OCI-LY7 (cell line): Measurements from ENCODE around the gene SNTB2. TPM values are rescaled to one million over a fixed set of nuclear protein-coding genes. Genes with fewer than 3 reads are reported as not detected.

Source experiments
- BruUV-seq: library from RNA; stranded (reverse); fragments of 400-500 nt; replicated peaks from 2 replicates; lab custom pipeline; 2021; lab: Mats Ljungman, UMichigan
- CTCF ChIA-PET: fragments of 300-600 bp; sonication (Branson Sonifier 250); formaldehyde crosslinking; loops from one replicate; lab custom pipeline; 2022; ENCODE audit warnings: antibody characterized with exemption; ENCODE audit not compliant: unreplicated experiment; lab: Charles Lee
- POLR2A ChIA-PET: fragments of 300-600 bp; sonication (Branson Sonifier 250); formaldehyde crosslinking; loops from one replicate; lab custom pipeline; 2022; ENCODE audit warnings: antibody characterized with exemption; lab: Charles Lee
- DNase-seq: peaks from one replicate; pipeline ENCODE4 v3.0.0-alpha.2; 2015; ENCODE audit warnings: low spot score
- H2AFZ ChIP-seq: fragments of 200-600 bp; sonication (generic), shearing (Covaris generic); 2 replicates; pipeline ENCODE4 v1.6.1; 2014; ENCODE audit warnings: mild to moderate bottlenecking, antibody characterized with exemption, low read length, moderate library complexity
- H3K27ac ChIP-seq: fragments of 200-600 bp; sonication (generic); 2 replicates; pipeline ENCODE4 v1.5.1; 2014; ENCODE audit warnings: mixed run types, low read depth, mild to moderate bottlenecking, moderate library complexity, low read length, inconsistent platforms; ENCODE audit not compliant: poor library complexity, severe bottlenecking
- H3K36me3 ChIP-seq: fragments of 200-600 bp; sonication (generic); 2 replicates; pipeline ENCODE4 v1.6.1; 2014; ENCODE audit warnings: mild to moderate bottlenecking, antibody characterized with exemption, low read length, moderate library complexity, mixed read lengths; ENCODE audit not compliant: insufficient read depth
- H3K4me1 ChIP-seq: fragments of 200-600 bp; sonication (generic); 2 replicates; pipeline ENCODE4 v1.5.1; 2014; ENCODE audit warnings: mild to moderate bottlenecking, low read length; ENCODE audit not compliant: insufficient read depth, poor library complexity, severe bottlenecking
- H3K4me2 ChIP-seq: fragments of 200-600 bp; sonication (generic); 2 replicates; pipeline ENCODE4 v1.6.1; 2014; ENCODE audit warnings: mild to moderate bottlenecking, low read length
- H3K4me3 ChIP-seq: fragments of 200-600 bp; sonication (generic); 2 replicates; pipeline ENCODE4 v1.5.1; 2014; ENCODE audit warnings: mild to moderate bottlenecking, low read depth, low read length; ENCODE audit not compliant: poor library complexity, severe bottlenecking
- H3K79me2 ChIP-seq: fragments of 200-600 bp; sonication (generic); 2 replicates; pipeline ENCODE4 v1.6.1; 2016; ENCODE audit warnings: low read depth, mild to moderate bottlenecking, low read length, moderate library complexity, mixed read lengths; ENCODE audit not compliant: insufficient read depth
- H3K9me2 ChIP-seq: fragments of 200-600 bp; sonication (generic); 2 replicates; pipeline ENCODE4 v1.6.1; 2016; ENCODE audit warnings: mild to moderate bottlenecking, low read length, mixed read lengths; ENCODE audit not compliant: insufficient read depth
- H3K9me3 ChIP-seq: fragments of 200-600 bp; sonication (generic); 2 replicates; pipeline ENCODE4 v1.6.1; 2014; ENCODE audit warnings: mild to moderate bottlenecking, mixed run types, low read length, mixed read lengths
- H4K20me1 ChIP-seq: fragments of 200-600 bp; sonication (generic); 2 replicates; pipeline ENCODE4 v1.6.1; 2014; ENCODE audit warnings: mild to moderate bottlenecking, antibody characterized with exemption, low read length, moderate library complexity, mixed read lengths; ENCODE audit not compliant: insufficient read depth
- CTCF ChIP-seq: fragments of 200-600 bp; sonication (generic); conservative IDR thresholded peaks from 2 replicates; pipeline ENCODE4 v1.5.1; 2014; ENCODE audit warnings: mild to moderate bottlenecking, antibody characterized with exemption, low read length, moderate library complexity, mixed read lengths
- EZH2phosphoT487 ChIP-seq: fragments of 200-600 bp; sonication (generic); IDR thresholded peaks from 2 replicates; pipeline ENCODE4 v1.6.1; 2018; ENCODE audit warnings: low read depth, borderline replicate concordance, mild to moderate bottlenecking, mixed run types, antibody characterized with exemption, low read length, moderate library complexity, mixed read lengths
- intact Hi-C: fragments of 100-400 bp; cut with micrococcal nuclease; formaldehyde crosslinking; loops from one replicate; pipeline ENCODE4 v1.10.0; 2022; ENCODE audit not compliant: unreplicated experiment
- total RNA-seq, 2 experiments: library from RNA; depleted of rRNA in 1 of 2; stranded (reverse); fragments of >200 nt in 1 of 2; shearing (Covaris generic) in 1 of 2; gene quantifications; 2 replicates each; pipeline ENCODE4 v1.2.3, GENCODE V29; 2014 to 2022

Gene SNTB2
- total RNA-seq, 2 experiments from 2014 or later = 21.2 to 34.1 TPM

- no TSS peak for BruUV-seq
- H3K4me2 ChIP-seq = no peak overlapping the region
- TF ChIP-seq CTCF (no peak), EZH2phosphoT487 (no peak)
- H3K79me2 ChIP-seq = no peaks in the 10 kb centered on the region
- ChIA-PET POLR2A (interaction anchor here (0.6 to 0.7 kb wide), 3 partner anchors 51 to 701 kb away, joined by 3 to 4 read pairs (median 3); no protein-coding TSS in a partner anchor), CTCF (no interaction called here)
- intact Hi-C loops = no loop called here
- DNase-seq = no peak
- H3K9me3 ChIP-seq = no peaks in the 10 kb centered on the region
- H2AFZ ChIP-seq = no peak overlapping the region
- H3K4me3 ChIP-seq = no peak overlapping the region
- H4K20me1 ChIP-seq = 0 out of 2 replicates have a peak, but pooled peaks cover 5% of the 10 kb centered on the region
- H3K9me2 ChIP-seq = no peaks in the 10 kb centered on the region
- H3K4me1 ChIP-seq = no peaks in the 10 kb centered on the region
- no peaks in the 10 kb centered on the region for H3K36me3 ChIP-seq
- no peak overlapping the region for H3K27ac ChIP-seq
Measured at GRCh38 chr16:69234460-69234859, 47.5 kb downstream of the SNTB2 start.

GRCh38 chr16:69236319-69236718, 49.4 kb downstream of the SNTB2 start:
- no peaks in the 10 kb centered on the region for H3K9me2 ChIP-seq
- H3K27ac ChIP-seq = no peak overlapping the region
- no peak overlapping the region for H2AFZ ChIP-seq
- no peak for DNase-seq
- H3K36me3 ChIP-seq = peaks cover 8% of the 10 kb centered on the region; the same call in 1 of the 2 replicates
- H3K4me2 ChIP-seq = no peak overlapping the region
- intact Hi-C loops = no loop called here
- no peaks in the 10 kb centered on the region for H3K9me3 ChIP-seq
- POLR2A ChIA-PET = no interaction called here
- no peak overlapping the region for H3K4me3 ChIP-seq
- CTCF ChIA-PET = no interaction called here
- TF ChIP-seq CTCF (no peak), EZH2phosphoT487 (no peak)
- 0 out of 2 replicates have a peak, but pooled peaks cover 5% of the 10 kb centered on the region for H4K20me1 ChIP-seq
- H3K4me1 ChIP-seq = no peaks in the 10 kb centered on the region
- BruUV-seq = no TSS peak
- H3K79me2 ChIP-seq = no peaks in the 10 kb centered on the region; the same call in 1 of the 2 replicates

- H3K36me3 ChIP-seq = peaks cover 8% of the 10 kb centered on the region; the same call in 1 of the 2 replicates
- H3K79me2 ChIP-seq = no peaks in the 10 kb centered on the region; the same call in 1 of the 2 replicates
- BruUV-seq = no TSS peak
- no peak overlapping the region for H3K27ac ChIP-seq
- H2AFZ ChIP-seq = no peak overlapping the region
- TF ChIP-seq EZH2phosphoT487 = no peak
- 0 out of 2 replicates have a peak, but pooled peaks cover 5% of the 10 kb centered on the region for H4K20me1 ChIP-seq
- no peak overlapping the region for H3K4me2 ChIP-seq
- POLR2A ChIA-PET = no interaction called here
- no peaks in the 10 kb centered on the region for H3K4me1 ChIP-seq
- CTCF ChIA-PET = no interaction called here
- H3K9me2 ChIP-seq = no peaks in the 10 kb centered on the region
- DNase-seq = no peak
- intact Hi-C loops = no loop called here
- H3K4me3 ChIP-seq = no peak overlapping the region
- H3K9me3 ChIP-seq = no peaks in the 10 kb centered on the region
Measured at GRCh38 chr16:69237296-69237695, 50.3 kb downstream of the SNTB2 start.
